HepG2 (cell line): ENCODE measurements around the gene CADM2. TPM values are rescaled to one million over a fixed set of nuclear protein-coding genes. Genes with fewer than 3 reads are reported as not detected.

Experiments used
- ATAC-seq: fragments of 200-7000 bp; cut with Tn5 transposase; 3 replicates; pipeline ENCODE4 v1.9.1; 2020; ENCODE audit warnings: mild to moderate bottlenecking, moderate library complexity
- BruUV-seq: library from RNA; stranded (reverse); fragments of 400-500 nt; replicated peaks from 2 replicates; lab custom pipeline; 2021; lab: Mats Ljungman, UMichigan
- CTCF ChIA-PET: fragments of 300-600 bp; formaldehyde crosslinking; extraction: SDS; loops from one replicate; lab custom pipeline; 2021; ENCODE audit warnings: low total read pairs, inconsistent platforms, low intra/inter-chr PET ratio; lab: Yijun Ruan, JAX
- POLR2A ChIA-PET: fragments of 350-600 bp; sonication (Branson Sonifier 250); formaldehyde crosslinking; loops from one replicate; lab custom pipeline; 2020; ENCODE audit warnings: antibody characterized with exemption, inconsistent platforms; lab: Yijun Ruan, JAX
- DNase-seq: peaks from one replicate; pipeline ENCODE4 v3.0.0-alpha.2; 2015; ENCODE audit warnings: low spot score
- FAIRE-seq: peaks from 3 replicates; lab custom pipeline; 2011; peaks lifted over from hg19 to GRCh38; lab: Jason Lieb, UNC
- H2AFZ ChIP-seq: one replicate; pipeline ENCODE4 v1.6.1; 2011; ENCODE audit warnings: low read length, inconsistent platforms
- H3K27ac ChIP-seq: fragments of 300-600 bp; 3 replicates; pipeline ENCODE4 v1.8.0; 2011; ENCODE audit warnings: mixed run types, mild to moderate bottlenecking, mixed read lengths, low read length, inconsistent platforms; ENCODE audit not compliant: insufficient read depth; ENCODE audit errors: extremely low read length
- H3K27me3 ChIP-seq, 2 experiments: fragments of 200-600 bp in 1 of 2; 2 replicates in 1 of 2; 3 replicates in 1 of 2; pipeline versions ENCODE4 v1.6.0 to v1.8.0; 2011; ENCODE audit warnings: low read length in 2 of 2, mild to moderate bottlenecking in 2 of 2, moderate library complexity in 2 of 2, inconsistent platforms in 1 of 2; ENCODE audit not compliant: insufficient read depth in 2 of 2, control insufficient read depth in 1 of 2
- H3K36me3 ChIP-seq, 2 experiments: fragments of 200-600 bp in 1 of 2; replicated peaks in 1 of 2; 2 replicates in 1 of 2; 3 replicates in 1 of 2; pipeline versions ENCODE4 v1.5.1 to v1.8.0; 2011; ENCODE audit warnings: low read length in 2 of 2, inconsistent platforms in 1 of 2; ENCODE audit not compliant: insufficient read depth in 2 of 2, control insufficient read depth in 1 of 2
- H3K4me1 ChIP-seq: 2 replicates; pipeline ENCODE4 v1.5.1; 2012; ENCODE audit warnings: low read length, inconsistent platforms; ENCODE audit not compliant: insufficient read depth
- H3K4me2 ChIP-seq: 2 replicates; pipeline ENCODE4 v1.6.0; 2011; ENCODE audit warnings: low read depth, low read length, inconsistent platforms
- H3K4me3 ChIP-seq, 3 experiments: fragments of 200-600 bp in 1 of 3; sonication (generic), shearing (Covaris generic) in 1 of 3; replicated peaks in 1 of 3; 2 replicates each; pipeline ENCODE4 v1.5.1; 2011 to 2016; ENCODE audit warnings: low read length in 3 of 3, inconsistent platforms in 2 of 3, low read depth in 2 of 3, mild to moderate bottlenecking in 2 of 3, control low read depth in 1 of 3, mixed read lengths in 1 of 3; ENCODE audit not compliant: insufficient read depth in 1 of 3
- H3K79me2 ChIP-seq: one replicate; pipeline ENCODE4 v1.6.1; 2011; ENCODE audit warnings: low read length, inconsistent platforms; ENCODE audit not compliant: insufficient read depth
- H3K9ac ChIP-seq: 2 replicates; pipeline ENCODE4 v1.6.0; 2011; ENCODE audit warnings: mild to moderate bottlenecking, low read depth, low read length, inconsistent platforms; ENCODE audit not compliant: insufficient read depth
- H3K9me3 ChIP-seq: 2 replicates; pipeline ENCODE4 v1.5.1; 2012; ENCODE audit warnings: mild to moderate bottlenecking, low read length
- H4K20me1 ChIP-seq: 2 replicates; pipeline ENCODE4 v1.6.0; 2011; ENCODE audit warnings: inconsistent platforms, mild to moderate bottlenecking, low read length, moderate library complexity; ENCODE audit not compliant: insufficient read depth
- FOXP1 ChIP-seq, 2 experiments: fragments of 450-650 bp in 1 of 2; IDR thresholded peaks; 2 replicates each; pipeline ENCODE4 v1.6.1; 2017 to 2018; ENCODE audit warnings: antibody characterized with exemption in 1 of 2
- MAFF ChIP-seq: IDR thresholded peaks from 2 replicates; pipeline ENCODE4 v1.6.1; 2011; ENCODE audit warnings: low read depth, low read length, improper control_type of control experiment
- MAFK ChIP-seq, 2 experiments: IDR thresholded peaks in 1 of 2; conservative IDR thresholded peaks in 1 of 2; 2 replicates each; pipeline ENCODE4 v1.6.1; 2011; ENCODE audit warnings: improper control_type of control experiment in 2 of 2, low read length in 2 of 2
- NR3C1 ChIP-seq: sonication (generic); formaldehyde crosslinking; IDR thresholded peaks from 2 replicates; pipeline ENCODE4 v1.4.0; 2020; ENCODE audit warnings: missing genetic modification reagents
- RNF2 ChIP-seq: fragments of 450-650 bp; conservative IDR thresholded peaks from 2 replicates; pipeline ENCODE4 v1.6.1; 2016; ENCODE audit warnings: low read depth
- ZNF274 ChIP-seq: sonication (generic); formaldehyde crosslinking; IDR thresholded peaks from 2 replicates; pipeline ENCODE4 v1.5.1; 2020; ENCODE audit warnings: mild to moderate bottlenecking, missing genetic modification reagents
- ZNF317 ChIP-seq: sonication (generic); formaldehyde crosslinking; IDR thresholded peaks from 2 replicates; pipeline ENCODE4 v1.5.0; 2020; ENCODE audit warnings: mild to moderate bottlenecking, missing genetic modification reagents
- ZNF878 ChIP-seq: sonication (generic); formaldehyde crosslinking; IDR thresholded peaks from 2 replicates; pipeline ENCODE4 v1.8.1; 2023; ENCODE audit warnings: mild to moderate bottlenecking, missing genetic modification reagents, moderate library complexity
- ZSCAN5A ChIP-seq: sonication (generic); formaldehyde crosslinking; IDR thresholded peaks from 2 replicates; pipeline ENCODE4 v1.8.0; 2022; ENCODE audit warnings: mild to moderate bottlenecking, missing genetic modification reagents, borderline replicate concordance
- WGBS: methylation state at CpG from one replicate; pipeline ENCODE4 v1.1.6; 2017; ENCODE audit warnings: low lambda C conversion rate; 5-methylcytosine and 5-hydroxymethylcytosine counted together
- in situ Hi-C: cut with HindIII; loops from 2 replicates; pipeline ENCODE4 v1.10.0; 2017; ENCODE audit warnings: low pct_unique_long_range_greater_than_20kb; ENCODE audit not compliant: extremely low pct_ligation_motif_present
- intact Hi-C: fragments of 100-400 bp; cut with micrococcal nuclease; formaldehyde crosslinking; loops from one replicate; pipeline ENCODE4 v1.10.0; 2022; ENCODE audit not compliant: unreplicated experiment
- polyA plus RNA-seq, 8 experiments: library from polyadenylated mRNA; depleted of rRNA in 3 of 8; stranded (reverse) in 7 of 8; unstranded in 1 of 8; fragments of >200 nt; fragmentation: Illumina TruSeq in 4 of 8; extraction: Trizol in 4 of 8; gene quantifications; 2 replicates each; pipeline versions ENCODE4 v1.2.1 to v1.2.3, GENCODE V29; 2011 to 2016; ENCODE audit warnings: low read depth in 4 of 8, missing spikeins in 1 of 8, mixed read lengths in 1 of 8; ENCODE audit not compliant: insufficient read depth in 1 of 8
- total RNA-seq, 5 experiments: library from RNA; depleted of rRNA; stranded (reverse); fragments of >200 nt; fragmentation: Illumina TruSeq; extraction: Trizol; gene quantifications; 2 replicates each; pipeline ENCODE4 v1.2.3, GENCODE V29; 2016; ENCODE audit warnings: low read depth in 1 of 5
- TF ChIP-seq, protein P1 (sequence below): sonication (generic); formaldehyde crosslinking; IDR thresholded peaks from 2 replicates; pipeline ENCODE4 v1.4.0; 2020; ENCODE audit warnings: missing genetic modification reagents; ENCODE audit errors: not compliant biosample characterization

Gene CADM2
- total and polyA plus RNA-seq, 2 of the 13 experiments (the other 11 are each of a cell fraction or from before 2014, with no cell fraction given): not detected

- TF ChIP-seq ZNF878 (no peak), ZNF274 (CRISPR knock-in tag) (no peak), ZSCAN5A (CRISPR knock-in tag) (no peak), NR3C1 (CRISPR knock-in tag) (no peak), RNF2 (no peak), ZNF317 (CRISPR knock-in tag) (no peak), FOXP1 (IDR thresholded peaks at IDR 0.05) (no peak), FOXP1 (CRISPR knock-in tag; IDR thresholded peaks at IDR 0.05) (no peak)
Measured at GRCh38 chr3:85244519-85244918, 285.7 kb downstream of the CADM2 start (continued).

DNA sequence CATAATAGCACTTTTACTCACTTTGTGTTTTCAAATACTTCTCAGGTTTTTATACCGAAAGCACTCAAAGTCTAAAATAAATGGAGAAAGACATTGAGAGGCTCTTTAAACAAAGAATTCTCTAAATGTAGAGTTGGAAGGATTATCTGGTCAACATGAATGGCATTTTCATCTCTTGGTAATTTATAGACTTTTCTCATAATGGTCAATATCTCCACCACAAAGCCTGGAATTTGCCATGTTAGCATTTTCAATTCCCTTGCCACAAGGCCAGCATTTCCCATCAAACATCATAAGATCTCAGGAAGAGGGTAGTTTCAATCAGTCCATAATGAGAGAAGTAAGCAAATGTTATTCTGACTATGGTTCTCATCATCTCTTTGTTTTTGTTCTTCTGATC, 293.0 kb downstream of the CADM2 start:
- 0% methylated on average over 1 of the region's 1 CpG for whole genome bisulfite sequencing
- Histone ChIP-seq H2AFZ (no peak overlapping the region), H3K4me3 (no peak overlapping the region), H3K4me2 (no peak overlapping the region), H3K27me3 (no peaks in the 10 kb centered on the region; a peak in 1 of 5 replicates), H3K79me2 (no peaks in the 10 kb centered on the region), H3K9ac (no peak overlapping the region), H3K36me3 (no peaks in the 10 kb centered on the region), H4K20me1 (no peaks in the 10 kb centered on the region; the same call in 1 of the 2 replicates), H3K4me1 (no peaks in the 10 kb centered on the region), H3K27ac (no peak overlapping the region), H3K9me3 (no peaks in the 10 kb centered on the region)
- in situ Hi-C loops (no loop called here), intact Hi-C loops (no loop called here)
- no peak for DNase-seq
- ATAC-seq: no peak
- BruUV-seq: no TSS peak
- ChIA-PET POLR2A (no interaction called here), CTCF (no interaction called here)
- TF ChIP-seq MAFK (conservative IDR thresholded peaks at IDR 0.05 in 1 of 2, IDR thresholded peaks at IDR 0.05 in 1 of 2; ENCODE audit: low read length in 2 of 2): peak; percentile 80 to 84
- TF ChIP-seq, protein P1, sequence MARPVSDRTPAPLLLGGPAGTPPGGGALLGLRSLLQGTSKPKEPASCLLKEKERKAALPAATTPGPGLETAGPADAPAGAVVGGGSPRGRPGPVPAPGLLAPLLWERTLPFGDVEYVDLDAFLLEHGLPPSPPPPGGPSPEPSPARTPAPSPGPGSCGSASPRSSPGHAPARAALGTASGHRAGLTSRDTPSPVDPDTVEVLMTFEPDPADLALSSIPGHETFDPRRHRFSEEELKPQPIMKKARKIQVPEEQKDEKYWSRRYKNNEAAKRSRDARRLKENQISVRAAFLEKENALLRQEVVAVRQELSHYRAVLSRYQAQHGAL (CRISPR knock-in tag): no peak
- TF ChIP-seq MAFF: peak; percentile 83
- FAIRE-seq: no peak
